GM19467 (cell line): ENCODE data around the gene GABBR2.

ENCODE experiments used
- ATAC-seq: cut with Tn5 transposase; IDR thresholded peaks from one replicate; pipeline ENCODE4 v1.9.1; 2021; ENCODE audit warnings: mild to moderate bottlenecking, moderate library complexity; ENCODE audit not compliant: unreplicated experiment

Gene GABBR2

DNA sequence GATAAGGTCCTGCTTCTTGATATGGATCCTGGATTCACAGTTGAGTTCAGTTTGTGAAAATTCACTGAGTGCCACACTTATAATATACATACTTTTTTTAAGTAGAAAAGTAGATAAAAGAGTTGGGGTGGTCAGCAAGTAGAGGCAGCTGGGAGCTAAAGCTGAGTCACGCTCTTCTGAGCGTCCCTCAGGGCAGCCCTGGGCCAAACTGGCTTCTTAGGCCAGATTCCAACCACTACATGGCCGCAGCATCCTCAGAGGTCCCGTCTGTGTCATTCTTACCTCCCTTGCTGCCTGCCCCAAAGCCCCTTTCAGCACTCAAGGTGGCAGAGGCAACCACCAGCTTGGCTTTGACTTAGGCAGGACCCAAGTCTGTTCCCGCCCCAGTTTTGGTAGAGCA, 329.9 kb downstream of the GABBR2 start:
- ATAC-seq, result no peak

DNA sequence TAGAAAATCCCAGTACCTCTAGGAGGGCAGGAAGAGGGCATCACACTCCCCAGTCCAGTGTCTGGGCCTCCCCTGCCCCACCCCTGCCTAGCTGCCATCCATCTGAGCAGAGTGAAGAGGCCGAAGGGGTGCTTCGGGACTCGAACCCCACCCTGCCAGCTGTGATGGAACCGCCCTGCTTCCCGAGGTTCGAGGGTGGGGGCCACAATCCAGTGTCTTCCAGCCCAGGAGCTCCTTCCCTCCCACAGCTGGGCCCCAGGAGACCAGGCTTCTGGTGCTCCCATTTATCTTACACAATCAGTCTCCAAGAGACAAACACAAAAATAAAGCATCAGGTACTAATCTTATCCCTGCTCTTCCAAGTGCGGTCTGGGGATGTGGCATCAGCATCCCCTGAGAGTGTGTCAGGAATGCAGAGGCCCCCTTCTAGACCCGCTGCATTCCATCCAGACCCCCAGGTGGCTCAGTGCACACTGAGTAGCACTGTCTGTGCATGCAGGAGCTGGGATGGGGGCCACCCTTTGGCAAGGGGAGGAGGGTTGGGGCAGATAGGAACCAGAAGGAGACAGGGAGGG, 330.4 kb downstream of the GABBR2 start:
- ATAC-seq, result no peak

DNA sequence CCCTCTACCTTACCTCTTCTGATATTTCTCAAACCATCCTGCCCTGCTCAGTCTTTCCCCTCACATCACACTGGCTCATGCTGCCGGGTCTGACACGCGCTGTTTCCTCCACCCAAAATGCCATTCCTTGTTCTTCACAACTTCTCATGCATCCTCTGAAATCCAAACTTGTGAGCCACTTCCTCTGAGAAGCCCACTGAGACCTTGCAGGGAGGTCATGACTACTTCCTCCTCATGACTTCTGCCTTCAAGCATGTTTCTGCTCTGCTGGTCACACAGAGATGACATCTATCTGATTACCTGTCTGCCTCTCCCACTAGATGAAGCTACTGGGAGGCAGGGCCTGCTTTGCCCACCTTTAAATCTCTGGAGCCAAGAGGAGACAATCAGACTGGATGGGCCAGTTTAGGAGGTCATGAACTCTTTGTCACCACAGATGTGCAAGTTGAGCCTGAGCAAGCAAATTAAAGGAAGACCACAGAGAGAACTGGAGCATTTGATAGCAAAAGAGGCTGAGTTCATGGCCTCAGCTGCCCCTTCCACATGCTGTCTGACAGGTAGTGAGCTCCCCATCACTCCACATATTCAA, 333.5 kb downstream of the GABBR2 start:
- ATAC-seq, result no peak

DNA sequence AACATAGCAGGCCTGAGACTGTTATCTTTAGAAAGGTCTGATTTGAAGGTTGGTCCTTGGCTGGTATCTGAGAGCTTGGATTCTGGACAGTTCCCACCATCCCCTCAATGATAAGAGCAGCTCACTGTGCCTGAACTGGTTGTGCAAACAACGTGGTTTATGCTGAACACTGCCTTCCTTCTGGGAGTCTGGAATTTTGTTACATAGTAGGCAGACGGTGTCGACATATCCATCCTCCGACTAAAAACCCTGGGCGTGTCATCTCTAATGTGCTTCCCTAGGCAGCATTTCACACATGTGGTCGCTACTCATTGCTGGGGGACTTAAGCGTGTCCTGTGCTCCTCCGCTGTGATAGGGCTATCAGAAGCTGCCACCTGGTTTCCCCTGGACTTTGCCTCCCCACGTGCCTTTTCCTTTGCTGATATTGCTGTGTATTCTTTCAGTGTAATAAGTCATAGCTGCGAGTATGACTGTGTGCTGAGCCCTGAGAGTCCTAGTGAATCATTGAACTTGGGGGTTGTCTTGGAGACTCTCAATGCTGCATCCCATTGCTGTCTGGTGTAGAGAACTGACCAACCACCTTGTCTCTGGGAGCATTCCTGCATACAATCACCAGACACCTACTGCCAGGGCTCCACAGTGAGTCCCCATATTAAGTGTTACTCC, 334.2 kb downstream of the GABBR2 start:
- ATAC-seq, result no peak

DNA sequence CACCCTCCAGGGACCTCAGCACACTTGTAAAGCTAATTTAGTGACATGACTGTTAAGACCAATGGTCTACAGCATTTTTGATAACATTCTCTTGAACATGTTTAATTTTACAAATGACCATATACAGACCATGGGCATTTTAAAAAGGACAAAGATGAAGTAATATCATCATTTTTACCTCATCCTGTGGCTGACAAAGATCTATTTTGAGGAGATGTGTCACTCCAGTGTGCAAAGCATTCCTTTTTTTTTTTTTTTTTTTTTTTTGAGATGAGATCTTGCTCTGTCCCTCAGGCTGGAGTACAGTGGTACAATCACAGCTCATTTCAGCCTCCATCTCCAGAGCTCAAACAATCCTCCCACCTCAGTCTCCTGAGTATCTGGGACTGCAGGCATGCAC, 335.1 kb downstream of the GABBR2 start:
- ATAC-seq, result no peak

DNA sequence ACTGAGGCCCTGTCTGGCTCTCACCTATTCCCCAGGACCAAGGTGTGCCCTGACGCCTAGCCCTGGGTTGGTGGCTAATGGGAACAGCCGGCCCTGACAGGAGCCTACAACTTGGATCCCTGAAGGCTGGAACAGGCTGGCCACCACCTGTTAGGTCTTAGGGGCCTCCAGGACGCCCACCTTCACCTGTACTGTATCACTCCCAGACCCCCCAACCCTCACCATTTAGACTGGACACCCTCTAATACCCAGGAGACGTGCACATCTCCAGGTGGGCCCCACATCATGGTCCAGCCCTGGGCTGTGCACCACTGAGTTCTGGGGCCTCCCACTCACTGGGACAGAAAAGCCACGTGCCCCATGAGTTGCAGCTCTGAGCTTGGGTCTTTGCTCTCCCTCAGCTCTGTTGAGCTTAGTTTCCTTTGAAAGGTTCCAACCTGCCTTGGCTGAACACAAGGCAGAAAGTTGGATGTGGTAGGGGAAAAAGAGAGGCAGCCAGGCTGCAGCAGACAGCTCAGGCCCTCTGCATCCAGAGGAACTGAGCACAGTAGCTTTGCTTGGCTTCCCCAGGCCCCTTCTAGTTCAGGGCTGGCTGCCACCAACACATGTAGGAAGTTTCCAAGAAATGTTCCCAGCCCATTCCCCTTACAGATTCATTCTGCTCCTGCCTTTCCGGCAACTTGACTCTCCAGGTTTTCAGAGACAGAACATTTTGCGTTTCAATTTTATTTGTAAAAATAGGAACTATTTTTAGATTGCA, 336.5 kb downstream of the GABBR2 start:
- ATAC-seq, result no peak

DNA sequence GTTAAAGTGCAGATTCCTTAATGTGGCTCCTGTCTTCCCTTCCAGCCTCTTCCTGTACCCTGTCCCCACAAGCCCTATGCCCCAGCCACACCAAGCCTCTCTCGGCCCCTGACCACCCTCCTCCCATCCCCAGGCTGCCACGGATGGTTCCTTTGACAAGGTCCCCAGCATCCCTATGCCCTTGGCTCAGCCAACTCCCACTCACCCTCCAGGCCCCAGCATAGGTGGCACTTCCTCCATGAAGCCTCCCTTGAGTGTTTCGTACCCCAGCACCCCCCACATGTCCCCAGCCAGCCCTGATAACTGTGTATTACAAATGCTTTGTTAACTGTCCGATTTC, 337.8 kb downstream of the GABBR2 start:
- ATAC-seq, result no peak

DNA sequence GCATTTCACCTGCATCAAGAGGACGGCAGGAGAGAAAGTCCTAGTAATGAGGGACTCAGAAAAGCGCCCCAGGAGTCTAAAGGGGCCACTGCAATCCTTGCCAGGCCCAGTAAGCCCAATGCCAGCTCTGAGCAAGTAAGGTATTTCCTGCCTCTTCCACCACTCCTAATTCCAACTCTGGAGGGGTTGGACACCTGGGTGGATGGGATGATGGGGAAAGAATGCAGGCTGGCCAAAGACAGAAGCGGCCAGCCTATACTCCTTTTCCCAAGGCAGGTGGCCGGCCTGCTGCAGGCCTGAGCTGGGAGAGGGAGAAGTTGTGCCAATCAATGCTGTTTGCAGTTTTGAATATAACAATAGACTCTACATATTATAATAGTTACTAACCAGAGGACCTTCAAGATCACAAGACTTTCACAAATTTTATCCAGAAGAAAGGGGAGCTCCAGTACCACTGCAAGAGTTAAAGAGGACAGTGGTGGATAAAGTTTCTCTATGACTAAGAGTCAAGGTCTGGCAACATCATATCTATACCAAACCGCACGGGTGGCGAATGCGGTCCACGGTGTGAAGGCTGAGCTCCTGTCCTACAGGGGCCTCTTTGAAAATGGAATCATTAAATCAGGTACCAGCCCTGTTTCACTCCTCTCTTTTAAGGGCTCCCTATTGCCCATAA, 338.3 kb downstream of the GABBR2 start:
- ATAC-seq, result no peak

DNA sequence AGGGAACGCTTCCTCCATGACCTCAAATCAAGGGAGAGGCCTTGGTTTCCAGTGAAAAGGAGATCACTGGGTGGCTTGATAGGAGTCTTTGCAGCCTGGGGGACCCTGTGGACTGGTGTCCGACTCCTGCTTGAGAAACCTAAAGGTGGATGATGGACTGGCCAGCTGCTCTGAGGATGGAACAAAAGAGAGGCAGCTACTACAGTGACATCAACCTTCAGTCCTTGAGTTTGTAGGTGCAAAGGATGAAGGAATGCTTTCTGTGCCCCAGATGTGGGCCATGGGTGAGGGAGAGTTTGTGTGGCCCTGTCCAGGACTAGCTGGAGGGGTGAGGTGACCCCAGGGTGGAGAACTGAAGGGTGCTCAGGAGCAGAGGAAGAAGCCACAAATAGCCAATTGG, 338.8 kb downstream of the GABBR2 start:
- ATAC-seq, result no peak

DNA sequence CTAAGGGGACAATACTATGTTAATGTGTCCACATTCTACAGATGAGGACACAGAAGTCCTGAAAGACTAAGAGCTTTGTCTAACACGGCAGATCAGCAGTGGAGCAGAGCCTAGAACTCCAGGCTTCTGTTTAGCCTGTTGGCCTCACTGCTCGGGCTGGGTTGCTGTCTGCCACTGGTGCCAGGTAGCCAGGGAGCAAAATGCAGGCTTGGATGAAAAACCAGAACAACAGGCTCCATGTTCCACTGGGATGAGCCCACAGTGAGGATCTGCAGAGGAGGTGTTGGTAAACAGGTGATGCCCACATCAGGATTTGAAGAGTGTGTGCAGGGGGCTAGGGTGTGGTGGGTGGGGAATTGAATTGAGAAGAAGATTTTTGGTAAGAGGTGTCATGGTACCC, 339.3 kb downstream of the GABBR2 start:
- ATAC-seq, result no peak

DNA sequence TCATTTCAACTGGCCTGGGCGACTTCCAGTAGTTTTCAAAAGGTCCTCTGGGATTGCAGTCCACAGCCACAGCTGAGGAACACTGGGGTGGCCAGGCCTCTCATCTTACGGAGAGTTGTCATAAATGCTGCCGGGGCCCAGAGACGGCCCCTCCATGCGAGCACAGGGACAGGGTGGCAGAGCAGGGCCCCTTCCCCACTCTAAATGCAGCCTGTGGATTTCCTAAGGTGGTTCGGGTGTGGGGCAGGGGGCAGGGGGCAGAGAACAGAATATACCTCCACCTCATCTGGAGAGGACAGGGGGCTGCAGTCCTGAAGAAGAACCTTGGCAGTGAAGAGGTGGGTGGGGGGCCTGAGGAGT, 339.7 kb downstream of the GABBR2 start:
- no peak for ATAC-seq

DNA sequence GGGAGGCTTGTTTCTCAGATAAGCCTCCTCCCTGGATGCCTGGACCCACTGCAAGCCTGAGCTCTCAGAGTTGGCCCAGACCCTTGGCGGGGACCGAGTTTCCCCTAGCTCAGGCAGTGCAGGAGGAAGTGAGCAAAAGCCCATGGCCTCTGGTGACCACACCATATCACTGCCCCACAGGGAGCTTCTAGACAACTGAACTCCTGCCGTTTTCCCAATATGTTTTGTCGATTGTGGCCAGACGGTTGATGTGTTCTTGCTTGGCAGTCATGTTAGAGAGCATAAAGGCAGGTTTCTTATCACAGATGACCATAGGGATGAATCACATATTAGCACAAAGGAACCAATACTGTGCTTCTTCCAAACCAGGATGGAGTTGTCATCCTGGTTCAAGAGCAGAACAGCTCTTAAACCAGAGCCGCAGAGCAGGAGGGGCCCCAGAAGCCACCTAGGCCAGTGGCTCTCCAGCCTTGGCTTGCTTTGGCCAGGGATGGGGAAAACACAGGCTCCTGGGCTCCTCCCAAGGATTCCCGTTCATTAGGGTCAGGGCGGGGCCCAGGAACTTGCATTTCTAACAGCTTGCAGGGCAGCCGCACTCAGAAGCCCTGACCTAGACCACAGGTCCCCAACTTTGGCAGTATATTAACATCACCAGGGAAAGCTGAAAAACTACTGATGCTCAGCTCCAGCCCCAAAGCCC, 340.2 kb downstream of the GABBR2 start:
- ATAC-seq, result no peak

DNA sequence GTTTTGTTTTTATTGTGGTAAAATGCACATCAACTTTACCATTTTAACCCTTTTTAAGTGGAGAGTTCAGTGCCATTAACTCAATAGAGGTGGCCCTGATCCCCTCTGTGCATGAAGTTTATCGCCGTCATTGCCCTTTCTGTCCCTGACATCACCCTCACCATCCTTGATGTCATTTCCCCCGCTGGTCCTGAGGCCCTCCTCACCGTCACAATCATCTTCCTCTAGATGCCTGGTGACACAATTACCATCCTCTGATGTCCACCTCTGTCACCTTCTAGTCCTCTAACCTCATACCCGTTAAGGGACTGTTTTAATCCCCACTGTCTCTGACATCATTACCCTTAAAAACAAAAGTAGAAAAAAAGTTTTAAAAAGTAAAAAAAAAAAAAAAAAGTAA, 340.8 kb downstream of the GABBR2 start:
- no peak for ATAC-seq

DNA sequence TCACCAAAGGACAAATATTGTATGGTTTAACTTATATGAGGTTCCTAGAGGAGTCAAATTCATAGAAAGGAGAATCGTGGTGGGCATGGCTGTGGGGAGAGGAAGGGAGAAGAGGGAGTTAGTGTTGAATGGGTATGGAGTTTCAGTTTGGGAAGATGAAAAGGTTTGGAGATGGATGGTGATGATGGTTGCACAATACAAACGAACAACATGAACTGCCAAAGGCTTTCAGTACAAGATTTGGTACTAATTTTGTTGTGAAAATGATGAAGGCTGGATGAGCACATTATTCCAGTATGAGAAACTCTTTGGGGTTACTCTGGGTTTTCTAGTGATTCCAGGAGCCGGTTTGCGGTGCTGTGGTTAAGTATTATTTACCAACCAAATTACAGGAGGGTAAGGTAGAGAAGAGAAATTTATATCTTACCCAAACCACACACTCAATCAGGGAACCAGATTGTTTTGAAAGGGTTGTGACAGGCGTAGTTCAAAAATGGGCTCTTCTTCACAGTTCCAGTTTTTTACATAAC, 341.3 kb downstream of the GABBR2 start:
- ATAC-seq, result no peak

DNA sequence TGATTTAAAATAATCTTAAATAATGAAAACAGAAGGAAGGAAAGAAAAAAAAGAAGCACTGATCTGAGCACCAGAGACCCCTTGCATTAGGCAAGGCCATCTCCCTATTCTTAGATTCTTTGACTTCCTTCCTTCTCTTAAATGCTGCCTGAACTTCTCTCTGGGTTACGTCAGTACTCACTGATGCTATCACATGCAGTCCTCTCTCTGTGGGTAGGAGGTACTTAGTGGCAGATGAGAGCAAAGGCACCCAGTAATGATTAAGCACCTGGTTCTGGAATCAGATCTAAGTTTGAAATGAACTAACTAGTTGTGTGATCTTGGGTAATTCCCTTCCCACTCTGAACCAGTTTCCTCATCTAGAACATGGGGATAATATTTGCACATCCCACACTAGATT, 343.0 kb downstream of the GABBR2 start:
- no peak for ATAC-seq

DNA sequence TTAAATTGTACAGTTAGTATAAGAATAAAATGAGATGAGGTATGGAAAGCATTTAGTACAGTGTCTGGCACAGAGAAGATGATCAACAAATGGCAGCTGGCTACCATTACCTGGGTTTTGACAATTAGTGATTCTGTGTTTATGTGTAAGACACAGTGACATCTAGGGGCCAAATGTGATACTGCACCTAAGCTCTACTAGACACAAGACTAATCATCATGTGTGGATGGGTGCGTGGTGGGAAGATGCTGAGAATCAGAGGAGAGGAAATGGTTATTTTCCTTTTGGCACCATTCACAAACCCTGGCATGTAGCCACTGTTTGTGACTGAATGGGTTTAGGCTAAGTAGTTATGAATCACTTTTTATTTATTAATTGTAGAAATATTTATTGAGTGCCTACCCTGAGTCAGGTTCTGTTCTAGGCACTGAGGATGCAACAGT, 343.5 kb downstream of the GABBR2 start:
- no peak for ATAC-seq

DNA sequence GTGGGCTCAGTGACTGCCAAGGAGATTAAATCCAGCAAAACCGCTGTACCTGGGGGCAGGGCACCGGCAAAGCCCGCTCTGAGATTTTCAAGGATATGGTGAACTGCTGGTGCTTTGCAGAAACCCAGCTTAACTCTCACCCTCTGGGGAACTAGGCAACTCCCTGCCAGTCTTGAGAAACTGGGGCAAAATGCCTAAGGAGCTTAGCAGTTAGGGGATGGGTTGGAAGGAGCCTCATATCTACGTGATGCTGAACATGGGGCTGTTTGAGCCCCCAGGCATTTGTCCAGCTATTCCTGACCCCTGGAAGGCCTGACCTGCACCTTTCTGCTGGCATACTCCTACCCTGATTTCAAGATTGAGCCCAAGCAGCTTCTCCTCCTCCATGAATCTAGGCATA, 344.6 kb downstream of the GABBR2 start:
- ATAC-seq, result no peak

DNA sequence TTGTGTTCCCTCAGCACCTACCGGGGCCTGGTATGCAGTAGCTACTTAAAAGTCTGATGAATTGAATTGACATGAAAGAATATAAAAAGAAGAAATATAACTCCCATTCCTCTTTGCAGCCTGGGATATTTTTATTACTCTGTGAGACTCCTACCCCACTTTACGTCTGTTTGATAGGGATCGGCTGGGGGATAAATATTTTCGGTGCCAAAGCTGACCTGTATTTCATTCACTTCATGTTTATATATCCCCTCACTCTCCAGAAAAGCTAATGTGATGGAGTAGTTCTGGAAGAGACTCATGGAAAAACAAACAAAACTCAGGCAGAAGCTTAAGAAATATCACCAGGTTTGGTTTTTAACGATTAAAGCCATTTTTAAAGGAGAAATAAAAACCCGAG, 345.1 kb downstream of the GABBR2 start:
- no peak for ATAC-seq

DNA sequence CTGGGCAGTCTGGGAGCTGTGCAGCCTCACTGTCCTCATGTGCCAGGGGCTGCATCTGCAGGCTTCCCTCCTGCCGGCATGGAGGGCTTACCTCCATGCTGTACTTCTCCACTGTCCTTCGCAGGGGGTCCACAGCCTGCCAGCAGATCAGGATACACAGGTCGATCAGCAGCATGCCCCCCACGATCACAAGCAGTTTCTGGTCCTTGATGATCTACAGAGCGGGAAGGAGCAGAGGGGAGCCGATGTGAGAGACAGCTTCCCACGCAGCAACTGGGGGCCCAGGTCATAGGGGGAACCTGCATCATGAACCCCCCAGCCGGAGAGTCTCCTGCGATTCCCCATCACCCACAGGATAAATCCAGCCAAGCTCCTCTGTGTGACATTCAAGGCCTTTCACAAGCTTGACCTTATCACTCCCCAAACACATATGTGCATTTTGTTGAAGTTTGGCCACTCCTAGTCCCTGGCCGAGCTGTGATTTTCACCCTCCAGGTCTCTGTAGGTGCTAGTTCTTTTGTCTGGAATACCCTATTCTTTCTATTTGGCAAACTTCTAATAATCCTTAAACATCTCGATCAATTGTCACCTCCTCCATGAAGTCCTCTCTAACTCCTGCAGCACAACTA, 346.0 kb downstream of the GABBR2 start:
- ATAC-seq, result no peak

DNA sequence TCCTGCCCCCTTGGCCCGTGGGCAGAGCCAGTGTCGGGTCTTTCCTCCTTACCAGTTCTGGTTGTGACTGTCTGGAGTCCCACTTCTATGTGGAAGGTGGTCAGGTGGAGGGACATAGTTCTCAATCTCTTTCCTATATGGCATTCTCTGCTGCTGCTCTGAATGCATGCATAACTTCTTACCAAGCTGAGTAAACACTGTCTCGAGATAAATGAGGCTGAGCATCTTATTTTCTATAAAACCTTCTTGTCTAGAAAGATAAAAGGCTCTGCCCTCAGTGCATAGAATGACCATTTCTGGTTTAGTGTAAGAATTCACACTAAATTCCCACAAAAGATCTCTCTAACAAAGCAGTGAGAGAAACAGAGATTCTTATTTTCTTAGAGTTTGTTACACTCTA, 347.1 kb downstream of the GABBR2 start:
- no peak for ATAC-seq
